Measurements from ENCODE around the gene CACNG4.
A peak's percentile ranks its signal among the peaks of the same experiment; 100 is the strongest.
"Not testable (repeated sequence)": the region's sequence is repeated elsewhere in the genome, so short reads cannot be mapped to it uniquely, and the experiment has no call there.

Gene CACNG4

DNA sequence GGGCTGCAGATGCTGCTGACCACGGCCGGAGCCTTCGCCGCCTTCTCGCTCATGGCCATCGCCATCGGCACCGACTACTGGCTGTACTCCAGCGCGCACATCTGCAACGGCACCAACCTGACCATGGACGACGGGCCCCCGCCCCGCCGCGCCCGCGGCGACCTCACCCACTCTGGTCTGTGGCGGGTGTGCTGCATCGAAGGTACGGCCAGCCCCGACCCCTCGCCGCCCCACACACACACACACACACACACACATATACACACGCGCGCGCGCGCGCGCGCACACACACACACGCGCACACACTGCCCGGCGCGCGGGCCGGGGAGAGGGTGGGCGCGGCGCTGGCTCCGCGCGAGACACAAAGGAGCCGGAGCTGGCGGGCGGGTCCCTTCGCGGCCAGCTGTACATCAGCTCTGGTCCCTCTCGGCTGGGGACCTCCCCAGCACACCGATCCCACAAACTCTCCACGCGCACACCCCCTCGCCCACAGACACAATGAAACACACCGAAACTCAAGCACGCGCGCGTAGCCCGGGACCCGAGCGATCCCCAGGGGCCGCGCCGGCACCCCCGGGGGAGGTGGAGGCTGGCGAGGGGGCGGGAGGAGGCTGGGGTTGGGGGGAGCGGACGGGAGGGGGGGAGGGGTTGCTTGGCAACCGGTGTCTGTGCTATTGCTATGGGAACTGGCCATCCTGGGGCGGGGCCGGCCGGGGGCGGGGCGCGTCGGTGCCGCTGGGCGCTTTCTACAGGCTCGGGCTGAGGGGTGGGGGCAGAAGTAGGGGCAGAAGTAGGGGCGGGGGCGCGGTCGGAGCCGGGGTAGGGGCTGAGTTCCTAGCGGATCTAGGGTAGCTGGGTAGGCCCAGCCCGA lies 658 bp downstream of the CACNG4 start:
- peak; percentile 3 for DNase-seq

DNA sequence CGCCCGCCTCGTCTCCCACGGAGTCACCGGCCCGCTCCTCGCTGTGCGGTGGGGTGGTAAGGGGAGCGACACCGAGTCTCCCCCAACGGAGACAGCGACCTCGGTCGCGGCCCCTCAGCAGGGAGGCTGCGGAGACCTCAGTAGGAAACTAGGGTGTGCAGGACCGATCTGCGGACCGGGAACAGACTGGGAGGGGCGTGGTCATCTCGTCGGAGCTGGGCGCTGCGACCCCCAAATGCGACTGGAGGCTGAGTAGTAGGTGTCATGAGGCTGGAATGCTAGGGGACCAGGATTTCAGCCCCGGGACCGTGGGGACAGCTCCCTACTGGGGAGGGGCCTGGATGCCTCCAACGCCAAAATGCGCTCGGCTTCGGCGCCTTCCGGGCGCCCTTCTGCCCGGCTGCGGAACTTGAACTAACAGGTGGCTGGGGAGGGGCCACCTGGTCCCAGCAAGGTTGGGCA lies 1.3 kb downstream of the CACNG4 start:
- DNase-seq = no peak

GRCh38 chr17:66966298-66966697 lies 1.8 kb downstream of the CACNG4 start:
- no peak for DNase-seq

GRCh38 chr17:66966704-66967418 lies 2.4 kb downstream of the CACNG4 start:
- DNase-seq = no peak

GRCh38 chr17:66967837-66968543 lies 3.5 kb downstream of the CACNG4 start:
- DNase-seq = no peak

DNA sequence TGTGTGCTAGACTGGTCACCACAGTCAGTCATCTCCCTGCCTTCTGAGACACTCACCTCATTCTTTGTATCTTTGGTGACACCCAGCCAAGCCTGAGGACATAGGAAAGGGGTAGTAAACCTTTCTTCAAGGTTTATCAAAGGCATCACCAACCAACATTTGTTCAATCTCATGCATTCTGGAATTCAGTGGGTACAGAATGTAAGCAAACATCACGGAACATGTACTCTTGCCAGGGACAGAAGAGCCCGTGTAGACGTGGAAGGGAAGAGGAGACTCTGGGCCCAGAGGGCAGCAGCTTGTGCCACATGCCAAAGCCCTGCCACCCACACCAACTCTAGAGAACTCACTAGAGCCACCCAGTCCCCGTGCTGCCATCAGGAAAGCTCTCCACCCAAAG lies 4.4 kb downstream of the CACNG4 start:
- no peak for DNase-seq

DNA sequence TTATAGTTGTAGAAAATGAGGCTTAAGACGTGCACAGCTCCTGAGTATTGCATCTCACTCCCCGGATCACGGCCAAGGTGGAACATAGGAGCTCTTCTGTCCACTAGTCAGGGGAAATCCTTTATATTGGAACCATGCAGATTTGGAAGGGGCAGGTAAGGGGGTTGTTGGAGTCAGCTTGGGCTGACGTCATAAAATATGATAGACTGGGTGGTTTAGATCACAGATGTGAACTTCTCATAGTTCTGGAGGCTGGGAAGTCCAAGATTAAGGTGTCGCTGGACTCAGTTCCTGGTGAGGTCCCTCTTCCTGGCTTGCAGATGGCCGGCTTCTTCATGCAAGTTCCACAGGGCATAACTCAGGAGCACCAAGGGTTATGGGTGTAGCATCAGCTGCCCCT lies 5.6 kb downstream of the CACNG4 start:
- no peak for DNase-seq

- no peak for DNase-seq
These were observed 6.3 kb downstream of the CACNG4 start for GRCh38 chr17:66970797-66971196.

- DNase-seq = no peak
These were observed 6.8 kb downstream of the CACNG4 start for GRCh38 chr17:66971264-66971663.

- DNase-seq = no peak
These were observed 7.4 kb downstream of the CACNG4 start for GRCh38 chr17:66971730-66972441.

GRCh38 chr17:66972442-66972830 lies 7.9 kb downstream of the CACNG4 start:
- DNase-seq = not testable (repeated sequence)

DNA sequence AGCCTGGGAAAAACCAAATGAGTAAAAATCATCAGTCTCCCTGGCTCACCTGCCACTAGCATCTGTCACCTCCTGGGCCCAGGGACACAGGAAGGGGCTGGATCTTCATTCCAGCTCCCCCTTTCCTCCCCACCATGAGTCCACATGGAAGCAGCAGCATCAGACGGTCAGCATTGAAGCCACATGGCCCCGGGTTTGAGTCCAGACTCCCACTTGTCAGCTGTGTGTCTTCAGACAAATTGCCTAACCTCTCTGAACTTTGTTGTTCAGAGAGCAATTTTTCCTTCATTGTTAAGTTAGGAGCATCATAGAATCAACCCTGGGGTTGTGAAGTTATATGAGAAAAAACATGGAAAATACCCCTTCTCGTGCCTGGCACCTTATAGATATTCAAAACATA lies 10.7 kb downstream of the CACNG4 start:
- no peak for DNase-seq

- DNase-seq = no peak
These were observed 11.3 kb downstream of the CACNG4 start for GRCh38 chr17:66975614-66976378.

GRCh38 chr17:66976379-66976663 lies 11.8 kb downstream of the CACNG4 start:
- DNase-seq = no peak

DNA sequence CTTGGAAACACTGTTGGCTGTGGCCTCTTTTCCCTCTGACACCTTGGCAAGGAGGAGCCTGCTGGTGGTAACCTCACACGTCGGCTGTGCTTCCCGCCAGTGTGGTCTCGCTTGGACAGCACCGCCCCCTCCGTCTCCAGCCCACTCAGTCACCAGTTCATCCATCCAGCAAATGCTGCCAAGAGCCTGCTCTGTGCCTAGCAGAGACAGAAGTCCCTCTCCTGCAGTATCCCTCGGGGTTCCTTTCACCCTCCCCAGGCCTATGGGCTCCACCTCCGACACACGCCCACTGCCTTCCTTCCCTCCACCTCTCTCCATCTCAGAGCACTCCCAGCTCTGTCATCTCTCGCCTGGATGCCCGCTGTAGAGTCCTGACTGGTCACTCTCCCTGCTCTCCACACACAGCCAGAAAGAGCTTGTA lies 12.3 kb downstream of the CACNG4 start:
- no peak for DNase-seq

GRCh38 chr17:66978514-66979061 lies 14.1 kb downstream of the CACNG4 start:
- no peak for DNase-seq

- DNase-seq = no peak
These were observed 16.4 kb downstream of the CACNG4 start for GRCh38 chr17:66980896-66981295.

GRCh38 chr17:66981983-66982508 lies 17.5 kb downstream of the CACNG4 start:
- DNase-seq = no peak

- no peak for DNase-seq
These were observed 19.0 kb downstream of the CACNG4 start for GRCh38 chr17:66983414-66984021.

DNA sequence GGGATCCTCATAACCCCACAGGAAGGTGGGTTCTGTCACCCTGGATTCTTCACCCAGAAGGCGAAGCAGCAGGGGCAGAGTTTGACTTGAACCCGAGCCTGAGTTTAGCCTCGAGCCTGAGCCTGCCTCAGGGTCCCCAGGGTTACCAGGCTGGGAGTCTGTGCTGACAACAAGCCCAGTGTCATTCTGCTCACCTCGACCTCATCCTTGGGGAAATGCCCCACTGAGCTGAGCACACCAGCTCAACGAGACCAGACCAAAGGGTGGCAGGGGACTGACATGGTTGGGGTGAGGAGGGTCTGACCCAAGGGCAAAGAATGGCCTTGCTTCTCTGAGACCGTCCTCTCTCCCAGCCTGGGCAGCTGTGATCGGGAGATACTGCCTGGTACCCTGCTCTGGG lies 20.2 kb downstream of the CACNG4 start:
- no peak for DNase-seq

Data from DMS79 treated with DMSO at 0.1 percent for 48 hours (cell line).